Endothelial cell of umbilical vein (primary cell): ENCODE data around the gene ENPP3.

Experiments
- CTCF ChIP-seq, 2 donors: IDR thresholded peaks; 1 replicate in 1 of 2; 2 replicates in 1 of 2; pipeline ENCODE4 v1.5.1; 2011; ENCODE audit warnings: low read length in 2 of 2, mild to moderate bottlenecking in 2 of 2, moderate library complexity in 2 of 2, control low read depth in 1 of 2, inconsistent platforms in 1 of 2, low read depth in 1 of 2; ENCODE audit not compliant: insufficient read depth in 1 of 2; ENCODE audit errors: extremely low read depth in 1 of 2
- EZH2 ChIP-seq: IDR thresholded peaks from 2 replicates; pipeline ENCODE4 v1.6.1; 2012; ENCODE audit warnings: borderline replicate concordance, low read depth, mild to moderate bottlenecking, moderate library complexity, low read length, inconsistent platforms; ENCODE audit not compliant: severe bottlenecking
- FOS ChIP-seq: IDR thresholded peaks from 2 replicates; pipeline ENCODE4 v1.6.1; 2011; ENCODE audit warnings: mild to moderate bottlenecking, low read length, moderate library complexity, borderline replicate concordance; ENCODE audit not compliant: insufficient read depth
- MAX ChIP-seq: IDR thresholded peaks from 2 replicates; pipeline ENCODE4 v1.6.1; 2011; ENCODE audit not compliant: insufficient read depth, insufficient read length
- MYC ChIP-seq: IDR thresholded peaks from one replicate; pipeline ENCODE4 v1.6.1; 2011; ENCODE audit warnings: mild to moderate bottlenecking, low read depth, low read length
- POLR2A ChIP-seq: IDR thresholded peaks from 2 replicates; pipeline ENCODE4 v1.6.1; 2012; ENCODE audit warnings: low read depth, mild to moderate bottlenecking, control low read depth, low read length
- POLR2AphosphoS5 ChIP-seq: IDR thresholded peaks from 2 replicates; pipeline ENCODE4 v1.6.1; 2012; ENCODE audit warnings: low read depth, mild to moderate bottlenecking, control low read depth, low read length, moderate library complexity; ENCODE audit not compliant: insufficient read depth

GRCh38 chr6:131694832-131695426 is 57.8 kb downstream of the ENPP3 start:
- peak; percentile 79 to 80 for TF ChIP-seq CTCF (IDR thresholded peaks at IDR 0.05; ENCODE audit: extremely low read depth in 1 of 2, insufficient read depth in 1 of 2, low read depth in 1 of 2, low read length in 2 of 2)
- TF ChIP-seq POLR2A = no peak
- no peak for TF ChIP-seq FOS
- no peak for TF ChIP-seq MAX
- TF ChIP-seq EZH2 = no peak
- TF ChIP-seq POLR2AphosphoS5 = no peak
- no peak for TF ChIP-seq MYC
